ENCODE results near the gene CRACDL.

CRACDL gene

GRCh38 chr2:98822301-98823164, 113.5 kb downstream of the CRACDL start:
- peak; percentile 73 for DNase-seq

GRCh38 chr2:98821629-98822135, 114.3 kb downstream of the CRACDL start:
- no peak for DNase-seq

- DNase-seq: no peak
Measured at GRCh38 chr2:98819231-98819766, 116.7 kb downstream of the CRACDL start.

DNA sequence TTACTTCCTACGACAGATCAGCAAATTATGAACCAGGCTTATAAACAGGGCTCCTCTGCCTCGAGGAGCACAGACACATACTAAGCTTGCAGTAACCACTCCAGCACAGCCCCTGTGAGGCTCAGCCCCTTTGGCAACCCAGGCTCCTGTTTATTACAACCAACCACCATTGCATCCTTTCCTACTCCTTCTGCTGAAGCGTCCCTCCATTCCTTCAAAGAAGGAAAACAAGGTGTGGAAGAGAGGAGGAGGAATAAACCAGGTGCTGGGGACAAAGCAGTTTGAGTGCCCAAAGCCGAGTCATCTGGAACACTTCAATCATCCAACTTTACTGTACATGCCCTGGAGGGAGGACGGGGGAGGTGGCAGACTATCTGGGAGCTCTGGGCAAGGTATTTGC, 117.9 kb downstream of the CRACDL start:
- DNase-seq: no peak

DNA sequence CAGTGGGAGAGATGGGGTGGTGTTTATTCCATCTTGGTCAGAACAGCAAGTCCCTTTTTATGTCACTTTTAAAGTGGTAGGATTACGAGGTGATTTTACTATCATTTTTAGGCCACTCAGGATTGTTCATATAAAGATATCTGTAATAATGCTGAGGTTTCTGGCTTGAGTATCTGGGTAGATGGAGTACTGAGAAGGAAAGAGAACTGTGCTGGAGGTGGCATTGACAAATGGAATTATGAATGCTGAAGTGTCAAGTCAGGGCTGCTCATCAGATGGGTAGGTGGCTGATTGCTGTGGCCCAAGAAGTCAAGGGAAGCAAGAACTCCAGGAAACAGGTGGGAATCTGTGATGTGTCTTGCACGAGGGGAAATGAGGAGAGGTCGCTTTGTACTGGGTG, 119.7 kb downstream of the CRACDL start:
- no peak for DNase-seq

- no peak for DNase-seq
Measured at GRCh38 chr2:98815795-98816194, 120.2 kb downstream of the CRACDL start.

DNA sequence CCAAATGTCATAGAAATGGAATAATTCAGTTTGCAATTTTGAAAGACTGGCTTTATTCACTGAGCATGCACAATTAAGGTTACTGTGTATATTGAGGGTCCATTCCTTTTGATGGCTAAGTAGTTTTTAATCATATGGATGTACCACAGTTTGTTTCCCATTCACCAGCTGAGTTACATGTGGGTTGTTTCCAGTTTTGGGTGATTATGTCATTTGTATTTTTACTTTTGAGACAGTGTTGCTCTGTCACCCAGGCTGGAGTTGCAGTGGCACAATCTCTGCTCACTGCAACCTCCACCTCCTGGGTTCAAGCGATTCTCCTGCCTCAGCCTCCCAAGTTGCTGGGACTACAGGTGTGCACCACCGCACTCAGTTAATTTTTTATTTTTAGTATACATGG, 124.3 kb downstream of the CRACDL start:
- no peak for DNase-seq

GRCh38 chr2:98810588-98810928, 125.5 kb downstream of the CRACDL start:
- DNase-seq: no peak

GRCh38 chr2:98809878-98810587, 126.0 kb downstream of the CRACDL start:
- DNase-seq: no peak

GRCh38 chr2:98809116-98809515, 126.9 kb downstream of the CRACDL start:
- no peak for DNase-seq

DNA sequence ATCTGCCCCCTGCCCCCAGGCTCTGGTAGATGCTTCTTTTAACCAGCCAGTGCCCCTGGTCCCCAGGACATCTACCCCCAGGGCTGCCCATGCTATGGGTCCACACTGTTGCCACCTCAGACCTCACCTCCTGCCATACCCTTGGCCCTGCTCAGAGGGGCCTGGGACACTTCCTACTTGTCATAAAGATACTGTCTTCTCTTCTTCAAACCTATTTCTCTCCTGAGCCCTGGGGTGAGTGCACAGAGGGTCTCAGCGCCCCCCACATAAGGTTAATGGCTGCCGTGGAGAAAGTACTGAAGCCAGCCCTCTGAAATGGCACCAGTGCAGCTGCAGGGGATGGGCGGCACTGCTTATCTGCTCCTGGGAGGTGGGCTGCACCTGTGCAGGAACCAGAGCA, 127.5 kb downstream of the CRACDL start:
- DNase-seq: no peak

- DNase-seq: no peak
Measured at GRCh38 chr2:98807929-98808328, 128.1 kb downstream of the CRACDL start.

DNA sequence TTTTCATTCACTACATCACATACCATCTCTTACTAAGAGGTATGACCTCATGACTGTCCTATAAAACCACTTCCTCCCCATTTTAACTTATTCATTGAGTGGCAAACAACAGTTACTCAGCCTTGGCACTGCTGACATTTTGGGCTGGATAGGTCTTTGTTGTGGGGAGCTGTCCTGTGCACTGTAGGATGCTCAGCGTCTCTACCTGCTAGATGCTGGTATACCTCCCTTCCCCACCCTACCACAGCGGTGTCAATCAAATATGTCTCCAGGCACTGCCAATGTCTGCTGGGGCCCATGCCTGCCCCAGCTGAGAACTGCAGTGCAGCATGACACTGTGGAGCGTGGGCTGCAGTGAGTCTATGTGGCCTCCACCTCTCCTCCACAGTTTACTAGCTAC, 128.8 kb downstream of the CRACDL start:
- DNase-seq: no peak

GRCh38 chr2:98806236-98806697, 129.8 kb downstream of the CRACDL start:
- no peak for DNase-seq

GRCh38 chr2:98805412-98806171, 130.4 kb downstream of the CRACDL start:
- DNase-seq: peak; percentile 79

DNA sequence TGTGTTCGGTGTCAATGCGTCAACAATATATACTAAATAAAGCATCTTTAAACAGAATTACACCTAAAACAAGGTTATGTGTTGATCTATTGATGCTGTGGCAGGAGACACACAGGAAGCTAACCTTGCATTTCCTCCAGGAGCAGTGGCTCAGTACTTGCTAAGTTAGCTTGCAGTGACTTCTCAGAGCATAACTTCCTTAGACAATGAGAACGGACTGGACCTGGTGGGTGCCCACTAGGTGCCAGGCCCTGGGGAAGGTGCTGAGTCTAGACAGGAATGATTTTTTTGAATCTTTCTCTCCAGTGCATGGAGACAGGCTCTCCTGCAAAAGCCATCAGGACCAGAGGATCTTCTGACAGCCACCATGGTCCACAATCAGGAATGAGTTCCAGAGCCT, 131.3 kb downstream of the CRACDL start:
- no peak for DNase-seq

- DNase-seq: no peak
Measured at GRCh38 chr2:98804265-98804650, 131.8 kb downstream of the CRACDL start.

DNA sequence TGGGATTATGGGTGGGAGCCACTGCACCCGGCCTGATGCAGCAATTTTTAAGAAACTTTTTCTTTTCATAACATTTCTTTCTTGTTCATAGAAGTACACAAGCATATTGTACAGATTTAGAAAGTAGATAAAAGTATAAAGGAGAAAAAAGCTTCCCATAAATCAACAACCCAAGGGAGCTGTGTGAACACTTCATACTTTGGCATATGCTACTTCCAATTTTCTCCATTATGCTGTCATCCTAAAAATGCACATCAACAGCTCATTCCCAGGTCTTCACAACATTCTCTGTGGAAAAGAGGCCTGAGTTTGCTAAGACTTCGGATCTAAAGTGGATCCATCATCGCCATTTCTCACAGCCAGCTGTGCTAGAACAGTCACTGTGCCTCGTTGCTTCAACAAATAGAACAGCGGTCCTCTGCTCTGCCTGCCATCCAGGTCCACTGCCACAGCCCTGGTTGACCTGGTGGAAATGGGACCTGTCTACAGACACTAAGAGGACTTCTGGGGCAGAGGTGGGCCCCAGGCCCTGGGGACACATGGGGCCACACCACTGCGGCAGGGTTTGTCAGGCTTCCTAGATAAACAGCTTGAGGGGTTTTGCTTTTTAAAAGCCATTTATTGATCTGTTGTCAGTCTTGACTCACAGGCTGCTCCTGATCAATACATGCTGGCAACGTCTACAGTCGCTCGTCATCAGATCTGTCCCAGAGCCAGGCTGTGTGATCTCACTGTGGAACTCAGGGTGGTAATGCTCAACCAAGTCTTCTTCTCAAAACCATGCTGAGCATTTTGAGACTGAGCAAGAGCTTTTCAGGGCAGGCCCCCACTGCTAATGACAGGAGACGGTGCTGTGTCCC, 132.4 kb downstream of the CRACDL start:
- DNase-seq: no peak

DNA sequence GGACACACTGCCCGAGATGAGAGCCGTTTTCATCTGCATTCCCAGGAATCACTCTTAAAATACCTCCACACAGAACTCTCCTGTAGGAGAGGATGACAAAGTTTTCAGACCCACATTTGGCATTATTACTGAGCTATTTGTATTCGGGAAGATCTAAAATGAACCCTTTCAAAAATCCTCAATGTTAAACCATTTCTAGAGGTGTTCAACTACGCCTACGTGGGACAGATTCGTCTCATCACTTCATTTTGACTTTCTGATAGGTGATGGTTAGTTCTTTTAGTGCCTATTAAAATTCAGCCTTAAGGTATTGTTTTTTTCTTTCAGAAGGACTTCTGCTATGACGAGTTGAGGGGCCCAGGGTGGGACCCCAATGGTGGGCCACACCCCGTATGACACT, 133.7 kb downstream of the CRACDL start:
- no peak for DNase-seq

- DNase-seq: peak; percentile 93
Measured at GRCh38 chr2:98801921-98802321, 134.1 kb downstream of the CRACDL start.

DNA sequence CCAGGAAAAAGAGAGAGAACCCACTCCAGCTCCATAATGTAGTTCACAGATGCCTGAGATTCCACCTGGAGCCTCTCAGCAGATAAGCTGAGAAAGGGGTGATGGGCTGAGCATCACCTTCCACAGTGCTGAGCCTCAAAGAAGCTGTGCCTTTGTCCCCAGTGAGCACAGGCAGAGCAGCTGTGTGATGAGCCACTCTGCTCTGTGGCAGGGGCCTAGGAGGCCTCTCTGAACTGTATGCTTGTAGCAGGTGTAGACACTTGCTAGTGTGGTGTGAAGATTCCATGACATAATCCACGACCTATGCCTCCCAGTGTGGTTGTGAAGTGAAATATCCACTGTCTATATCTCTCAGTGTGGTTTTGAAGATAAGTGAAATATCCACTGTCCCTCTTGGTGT, 134.7 kb downstream of the CRACDL start:
- DNase-seq: peak; percentile 32
